IPS-11a (cell line): ENCODE results near the gene C1QTNF5.

ENCODE experiments used
- H3K4me3 ChIP-seq: one replicate; pipeline ENCODE4 v1.5.1; 2013; ENCODE audit warnings: low read depth, low read length, control low read depth

C1QTNF5 gene

GRCh38 chr11:119338318-119338890 lies 2.3 kb downstream of the C1QTNF5 start:
- H3K4me3 ChIP-seq = peak overlapping the region; percentile 4

DNA sequence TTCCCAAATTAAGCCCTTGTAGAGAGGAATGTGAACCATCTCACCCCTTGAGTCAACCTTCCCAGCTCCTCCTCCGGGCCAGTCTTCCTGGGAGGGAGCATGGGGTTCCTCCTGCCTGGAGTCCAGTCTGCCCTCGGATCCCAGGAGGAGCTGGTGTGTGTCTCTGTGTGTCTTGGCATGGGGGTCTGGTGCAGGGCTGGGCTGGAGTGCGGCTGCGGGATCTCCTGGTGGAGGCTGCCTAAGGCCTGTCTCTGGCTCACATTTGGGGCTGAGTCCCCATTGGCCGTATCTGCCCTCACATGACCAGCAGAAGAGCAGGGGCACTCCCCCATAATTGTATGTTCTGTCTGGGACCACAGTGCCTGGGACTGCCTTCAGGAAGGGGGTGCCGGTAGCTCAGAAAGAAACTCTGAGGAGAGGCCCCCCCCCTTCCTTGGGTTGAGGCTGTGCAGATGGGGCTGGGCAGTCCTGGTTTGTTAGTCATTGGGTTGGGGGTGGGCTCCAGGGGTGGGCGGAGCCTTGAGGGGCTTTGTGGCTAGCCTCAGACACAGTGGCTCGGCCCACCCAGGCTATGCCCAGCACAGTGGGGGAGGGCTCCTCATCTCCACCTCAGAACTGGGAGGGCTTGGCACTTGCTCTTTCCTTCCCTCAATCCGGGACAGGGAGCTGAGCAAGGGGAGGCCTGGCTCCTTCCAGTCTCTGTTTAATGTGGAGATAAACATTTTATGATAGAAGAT lies 2.9 kb downstream of the C1QTNF5 start:
- peak overlapping the region; percentile 4 for H3K4me3 ChIP-seq

- H3K4me3 ChIP-seq = no peak overlapping the region
Observed at GRCh38 chr11:119336744-119337469, 3.8 kb downstream of the C1QTNF5 start.

DNA sequence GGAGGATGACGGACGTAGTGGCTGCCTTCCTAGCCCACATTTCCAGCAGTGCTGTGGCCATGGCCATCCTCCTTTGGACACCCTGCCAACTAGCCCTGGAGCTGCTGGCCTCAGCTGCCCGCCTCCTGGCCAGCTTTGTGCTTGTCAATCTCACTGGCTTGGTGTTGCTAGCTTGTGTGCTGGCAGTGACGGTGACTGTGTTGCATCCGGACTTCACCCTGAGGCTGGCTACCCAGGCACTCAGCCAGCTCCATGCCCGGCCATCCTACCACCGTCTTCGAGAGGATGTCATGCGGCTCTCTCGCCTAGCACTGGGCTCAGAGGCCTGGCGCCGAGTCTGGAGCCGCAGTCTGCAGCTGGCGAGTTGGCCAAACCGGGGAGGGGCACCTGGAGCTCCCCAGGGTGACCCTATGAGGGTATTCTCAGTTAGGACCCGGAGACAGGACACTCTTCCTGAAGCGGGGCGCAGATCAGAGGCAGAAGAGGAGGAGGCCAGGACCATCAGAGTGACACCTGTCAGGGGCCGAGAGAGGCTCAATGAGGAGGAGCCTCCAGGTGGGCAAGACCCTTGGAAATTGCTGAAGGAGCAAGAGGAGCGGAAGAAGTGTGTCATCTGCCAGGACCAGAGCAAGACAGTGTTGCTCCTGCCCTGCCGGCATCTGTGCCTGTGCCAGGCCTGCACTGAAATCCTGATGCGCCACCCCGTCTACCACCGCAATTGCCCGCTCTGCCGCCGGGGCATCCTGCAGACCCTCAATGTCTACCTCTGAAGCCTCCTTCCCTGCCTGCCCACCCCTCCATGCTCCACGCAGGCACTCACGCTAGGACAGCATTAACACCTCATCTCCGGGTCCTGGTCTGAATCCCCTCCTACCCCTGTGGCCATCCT lies 4.8 kb downstream of the C1QTNF5 start:
- peak overlapping the region; percentile 98 for H3K4me3 ChIP-seq

DNA sequence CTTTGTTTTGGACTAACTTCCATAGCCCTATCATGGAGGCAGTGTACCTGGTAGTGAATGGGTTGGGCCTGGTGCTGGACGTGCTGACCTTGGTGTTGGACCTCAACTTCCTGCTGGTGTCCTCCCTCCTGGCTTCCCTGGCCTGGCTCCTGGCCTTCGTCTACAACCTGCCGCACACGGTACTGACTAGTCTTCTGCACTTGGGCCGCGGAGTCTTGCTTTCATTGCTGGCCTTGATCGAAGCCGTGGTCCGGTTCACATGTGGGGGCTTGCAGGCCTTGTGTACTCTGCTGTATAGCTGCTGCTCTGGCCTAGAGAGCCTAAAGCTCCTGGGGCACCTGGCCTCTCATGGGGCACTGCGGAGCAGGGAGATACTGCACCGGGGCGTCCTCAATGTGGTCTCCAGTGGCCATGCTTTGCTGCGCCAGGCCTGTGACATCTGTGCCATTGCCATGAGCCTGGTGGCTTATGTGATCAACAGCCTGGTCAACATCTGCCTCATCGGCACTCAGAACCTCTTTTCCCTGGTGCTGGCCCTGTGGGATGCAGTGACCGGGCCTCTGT lies 5.5 kb downstream of the C1QTNF5 start:
- H3K4me3 ChIP-seq = peak overlapping the region; percentile 98

GRCh38 chr11:119334174-119334930 lies 6.3 kb downstream of the C1QTNF5 start, which contains the start of gene RNF26:
Gene RNF26 (plus strand): TSS chr11:119334527. CDS start chr11:119335123, 596 bp downstream.
- peak within 1 kb of the TSS; percentile 98 for H3K4me3 ChIP-seq

- H3K4me3 ChIP-seq = no peak overlapping the region
Observed at GRCh38 chr11:119332111-119332765, 8.4 kb downstream of the C1QTNF5 start.

- H3K4me3 ChIP-seq = no peak overlapping the region
Observed at GRCh38 chr11:119330237-119330636, 10.4 kb downstream of the C1QTNF5 start.

DNA sequence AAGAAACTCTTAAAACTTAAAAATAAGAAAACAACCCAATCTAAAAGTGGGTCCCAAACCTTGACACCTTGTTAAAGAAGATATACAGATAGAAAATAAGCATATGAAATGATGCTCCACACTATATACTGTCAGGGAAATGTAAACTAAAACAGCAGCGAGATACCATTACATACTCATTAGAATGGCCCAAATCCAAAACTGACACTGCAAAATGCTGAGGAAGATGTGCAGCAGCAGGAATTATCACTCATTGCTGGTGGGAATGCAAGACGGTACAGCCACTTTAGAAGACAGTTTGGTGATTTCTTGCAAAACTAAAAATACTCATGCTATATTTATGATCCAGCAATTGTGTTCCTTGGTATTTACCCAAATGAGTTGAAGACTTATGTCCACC lies 11.4 kb downstream of the C1QTNF5 start:
- no peak overlapping the region for H3K4me3 ChIP-seq

DNA sequence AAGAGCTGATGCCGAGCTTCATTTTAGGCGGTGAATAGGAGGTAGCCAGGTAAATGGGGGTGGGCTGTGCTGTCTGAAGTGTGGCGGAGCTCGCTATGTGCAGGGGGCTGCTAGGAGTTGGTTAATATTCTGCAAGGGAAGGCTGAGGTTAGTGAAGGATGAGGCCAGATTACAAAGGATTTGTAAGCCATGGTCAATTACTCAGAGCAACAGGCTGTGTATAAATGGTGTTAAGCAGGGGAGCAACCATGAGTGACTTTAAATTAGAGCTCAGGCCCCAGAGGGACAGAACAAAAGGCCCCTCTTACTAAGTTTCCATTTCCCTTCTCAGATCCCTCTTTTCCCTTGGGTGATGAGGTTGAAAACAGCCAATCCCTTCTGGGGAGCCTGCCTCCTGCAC lies 16.5 kb downstream of the C1QTNF5 start:
- no peak overlapping the region for H3K4me3 ChIP-seq

- H3K4me3 ChIP-seq = no peak overlapping the region
Observed at GRCh38 chr11:119323532-119324033, 17.1 kb downstream of the C1QTNF5 start.

- H3K4me3 ChIP-seq = no peak overlapping the region
Observed at GRCh38 chr11:119322921-119323531, 17.7 kb downstream of the C1QTNF5 start.

DNA sequence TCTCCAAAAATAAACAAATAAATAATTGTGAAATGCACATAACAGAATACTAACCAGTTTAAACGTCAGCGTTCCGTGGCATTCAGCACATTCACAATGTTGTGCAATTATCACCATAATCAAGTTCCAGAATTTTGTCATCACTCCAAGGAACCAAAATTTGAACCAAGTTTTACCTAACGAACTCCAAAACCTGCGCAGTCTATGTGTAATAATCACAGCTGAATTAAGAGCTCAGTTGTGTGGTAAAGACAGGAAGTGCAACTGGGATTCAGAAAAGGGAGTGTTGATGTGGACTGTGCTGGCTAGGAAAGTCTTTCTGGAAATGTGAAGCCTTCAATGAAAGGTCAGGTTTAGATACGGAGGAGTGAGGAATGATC lies 18.3 kb downstream of the C1QTNF5 start:
- H3K4me3 ChIP-seq = no peak overlapping the region

DNA sequence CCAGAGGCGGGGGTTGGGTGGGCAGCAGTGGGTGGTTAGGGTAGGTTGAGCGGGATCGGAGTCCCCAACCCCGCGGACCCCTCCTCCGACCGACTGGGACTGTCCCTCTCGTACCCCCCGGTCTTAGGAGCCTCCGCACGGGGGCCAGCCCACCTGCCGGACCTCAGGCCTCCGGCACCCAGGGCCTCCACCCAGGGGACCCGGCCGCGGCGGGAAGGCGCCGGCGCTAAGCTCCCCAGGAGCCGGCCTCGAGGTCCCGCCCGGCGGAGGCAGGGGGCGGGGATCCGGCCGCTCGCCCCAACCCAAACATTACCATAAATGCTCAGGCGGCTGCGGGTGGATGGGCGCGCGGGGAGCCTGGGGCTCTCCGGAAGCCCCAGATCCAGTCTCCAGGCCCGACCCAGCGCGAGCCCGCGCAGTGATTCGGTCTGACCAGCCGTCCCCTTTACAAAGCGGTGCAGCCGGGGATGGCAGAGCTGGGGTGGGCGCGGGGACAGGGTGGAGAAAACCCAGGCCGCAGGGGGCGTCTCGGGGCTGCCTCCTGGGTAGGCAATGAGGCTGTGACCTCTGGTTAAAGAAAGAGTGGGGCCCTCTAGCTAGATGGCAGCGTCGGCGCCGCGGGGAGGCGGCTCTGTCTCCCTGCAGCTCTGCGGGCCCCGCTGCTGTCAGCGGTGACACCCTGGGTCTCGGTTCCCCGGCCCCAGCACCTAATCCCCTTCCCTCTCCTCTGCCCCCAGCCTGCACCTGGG lies 19.7 kb downstream of the C1QTNF5 start:
- H3K4me3 ChIP-seq = peak overlapping the region; percentile 56

- peak overlapping the region; percentile 56 for H3K4me3 ChIP-seq
Observed at GRCh38 chr11:119320240-119320775, 20.4 kb downstream of the C1QTNF5 start.

GRCh38 chr11:119319700-119320239 lies 20.9 kb downstream of the C1QTNF5 start:
- H3K4me3 ChIP-seq = no peak overlapping the region

- no peak overlapping the region for H3K4me3 ChIP-seq
Observed at GRCh38 chr11:119319136-119319699, 21.5 kb downstream of the C1QTNF5 start.
